BLaER1 (cell line): ENCODE measurements around the gene CACNA1H.
"Not testable (repeated sequence)": the region's sequence is repeated elsewhere in the genome, so short reads cannot be mapped to it uniquely, and the experiment has no call there.

Experiments
- H3K27ac ChIP-seq: shearing (Covaris generic); formaldehyde crosslinking; 2 replicates; pipeline ENCODE4 v1.8.1; 2022
- H3K27me3 ChIP-seq: shearing (Covaris generic); formaldehyde crosslinking; 2 replicates; pipeline ENCODE4 v1.8.1; 2022
- H3K36me3 ChIP-seq: shearing (Covaris generic); formaldehyde crosslinking; 2 replicates; pipeline ENCODE4 v1.8.1; 2022
- H3K4me1 ChIP-seq: shearing (Covaris generic); formaldehyde crosslinking; 2 replicates; pipeline ENCODE4 v1.8.1; 2022
- H3K4me2 ChIP-seq: shearing (Covaris generic); formaldehyde crosslinking; 2 replicates; pipeline ENCODE4 v1.8.1; 2022
- H3K4me3 ChIP-seq: shearing (Covaris generic); formaldehyde crosslinking; 2 replicates; pipeline ENCODE4 v1.8.1; 2022
- H3K9ac ChIP-seq: shearing (Covaris generic); formaldehyde crosslinking; 2 replicates; pipeline ENCODE4 v1.8.1; 2022
- H3K9me3 ChIP-seq: shearing (Covaris generic); formaldehyde crosslinking; 2 replicates; pipeline ENCODE4 v1.8.1; 2022
- H4K20me1 ChIP-seq: shearing (Covaris generic); formaldehyde crosslinking; 2 replicates; pipeline ENCODE4 v1.8.1; 2022
- Cebpa-rat ChIP-seq: shearing (Covaris generic); IDR thresholded peaks from 2 replicates; pipeline ENCODE4 v1.8.1; 2022

CACNA1H gene

DNA sequence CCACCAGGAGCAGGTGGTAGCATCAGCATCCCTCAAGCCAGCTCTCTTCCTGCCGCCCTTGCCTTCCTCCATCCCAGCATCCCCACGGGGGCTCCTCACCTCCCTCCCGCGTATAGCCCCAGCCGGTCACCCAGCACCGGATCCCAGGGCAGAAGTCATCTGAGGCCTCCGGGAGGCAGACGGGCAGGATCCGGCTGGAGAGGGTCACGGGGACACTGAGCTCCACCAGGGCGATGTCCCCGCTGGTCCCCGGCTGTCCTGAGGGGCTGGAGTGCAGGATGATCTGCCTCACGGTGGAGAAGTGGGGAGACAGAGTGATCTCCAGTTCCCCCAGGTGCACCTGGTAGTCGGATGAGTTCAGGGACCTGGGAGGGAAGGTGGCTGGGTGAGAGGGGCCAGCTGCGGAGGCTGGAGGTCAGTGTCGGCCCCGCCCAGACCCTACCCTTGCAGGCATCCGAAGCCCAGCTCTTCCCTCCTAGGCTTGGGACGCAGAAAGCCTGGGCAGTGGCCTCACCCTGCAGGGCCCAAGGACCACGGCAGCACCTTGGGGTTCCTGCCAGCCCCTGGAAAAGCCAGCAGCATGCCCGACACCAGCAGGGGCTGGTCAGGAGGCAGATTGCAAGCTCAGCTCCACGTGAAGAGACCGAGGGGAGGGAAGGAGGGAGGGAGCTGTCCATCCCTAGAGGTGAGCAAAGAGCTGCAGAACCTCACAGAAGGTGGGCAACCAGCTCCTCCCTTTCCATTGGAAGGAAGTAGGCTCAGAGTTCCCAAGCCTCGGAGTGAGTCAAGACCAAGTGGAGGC is 69.8 kb downstream of the CACNA1H start:
- no peaks in the 10 kb centered on the region for H3K27me3 ChIP-seq
- peaks cover 47% of the 10 kb centered on the region for H4K20me1 ChIP-seq

DNA sequence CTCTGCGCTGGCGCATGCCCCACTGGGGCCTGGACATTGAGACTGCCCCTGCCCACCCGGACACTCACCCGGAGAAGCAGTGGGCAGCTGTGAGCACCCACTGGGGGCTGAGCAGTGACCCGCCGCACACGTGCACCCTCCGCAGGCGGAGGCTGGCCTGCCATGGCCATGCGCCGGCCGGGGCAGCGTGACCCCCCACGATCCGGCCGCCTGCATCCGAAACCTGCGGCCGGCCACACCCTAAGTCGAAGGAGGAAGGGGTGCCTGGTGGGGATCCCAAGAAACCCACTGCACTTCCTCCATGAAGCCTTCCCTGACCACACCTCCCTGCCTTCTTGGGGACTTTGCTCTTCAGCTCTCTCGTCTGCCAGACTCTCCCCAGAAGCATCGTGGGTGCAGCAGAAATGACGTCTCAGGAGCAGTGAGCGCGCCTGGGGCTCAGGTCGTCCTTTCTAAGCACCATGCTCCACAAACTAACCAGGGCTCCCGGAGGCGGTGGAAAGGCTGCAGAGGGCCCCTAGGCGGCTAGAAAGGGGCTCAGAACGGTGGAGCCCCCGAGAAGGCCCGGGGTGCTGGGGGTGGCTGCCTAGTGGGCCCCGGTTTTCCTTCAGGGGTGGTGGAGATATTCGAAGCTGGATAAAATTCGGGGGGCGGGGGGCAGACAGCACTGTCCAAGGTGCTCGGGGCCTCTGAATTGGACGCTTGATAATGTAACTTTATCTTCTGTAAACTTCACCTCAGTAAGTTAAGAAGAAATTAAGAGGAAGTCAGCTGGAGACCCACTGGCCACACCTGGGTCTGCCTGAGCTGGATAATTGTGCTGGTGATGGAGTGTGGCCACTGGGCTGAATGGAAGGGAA is 70.7 kb downstream of the CACNA1H start:
- Histone ChIP-seq H3K9ac (no peak overlapping the region), H3K4me2 (no peak overlapping the region), H3K4me1 (no peaks in the 10 kb centered on the region), H3K9me3 (no peaks in the 10 kb centered on the region), H3K36me3 (peaks cover 24% of the 10 kb centered on the region), H3K27ac (no peak overlapping the region), H3K27me3 (no peaks in the 10 kb centered on the region), H3K4me3 (no peak overlapping the region), H4K20me1 (peaks cover 47% of the 10 kb centered on the region)
- TF ChIP-seq Cebpa-rat: no peak

More for the DNA sequence above, 69.8 kb downstream of the CACNA1H start:
- Histone ChIP-seq H3K4me3 (no peak overlapping the region), H3K9me3 (no peaks in the 10 kb centered on the region), H3K4me1 (no peaks in the 10 kb centered on the region), H3K36me3 (peaks cover 31% of the 10 kb centered on the region), H3K9ac (no peak overlapping the region), H3K4me2 (no peak overlapping the region), H3K27ac (no peak overlapping the region)
- TF ChIP-seq Cebpa-rat: no peak

DNA sequence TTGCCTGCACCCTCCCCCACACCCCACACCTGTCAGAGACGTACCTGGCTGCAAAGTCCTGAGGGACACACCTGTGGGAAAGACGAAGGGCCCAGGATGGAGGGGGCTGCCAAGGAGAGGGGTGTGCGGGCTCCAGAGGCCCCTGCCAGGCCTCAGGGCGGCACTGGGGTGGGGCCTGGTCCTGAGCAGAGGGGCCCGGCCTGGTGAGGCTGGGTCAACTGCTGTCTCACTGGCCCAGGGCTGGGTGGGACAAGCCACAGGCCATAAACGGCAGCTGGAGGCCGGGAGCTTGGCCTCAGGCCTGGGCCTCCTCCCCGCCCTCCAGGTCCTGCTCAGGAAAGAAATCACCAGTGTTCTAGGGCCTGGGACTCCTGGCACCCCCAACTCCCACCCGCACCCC is 71.7 kb downstream of the CACNA1H start:
- H4K20me1 ChIP-seq: peaks cover 47% of the 10 kb centered on the region
- H3K9me3 ChIP-seq: no peaks in the 10 kb centered on the region
- H3K27me3 ChIP-seq: no peaks in the 10 kb centered on the region
- H3K9ac ChIP-seq: no peak overlapping the region
- H3K4me1 ChIP-seq: no peaks in the 10 kb centered on the region
- no peak overlapping the region for H3K27ac ChIP-seq
- no peak for TF ChIP-seq Cebpa-rat
- H3K36me3 ChIP-seq: peaks cover 16% of the 10 kb centered on the region
- H3K4me2 ChIP-seq: no peak overlapping the region
- no peak overlapping the region for H3K4me3 ChIP-seq

DNA sequence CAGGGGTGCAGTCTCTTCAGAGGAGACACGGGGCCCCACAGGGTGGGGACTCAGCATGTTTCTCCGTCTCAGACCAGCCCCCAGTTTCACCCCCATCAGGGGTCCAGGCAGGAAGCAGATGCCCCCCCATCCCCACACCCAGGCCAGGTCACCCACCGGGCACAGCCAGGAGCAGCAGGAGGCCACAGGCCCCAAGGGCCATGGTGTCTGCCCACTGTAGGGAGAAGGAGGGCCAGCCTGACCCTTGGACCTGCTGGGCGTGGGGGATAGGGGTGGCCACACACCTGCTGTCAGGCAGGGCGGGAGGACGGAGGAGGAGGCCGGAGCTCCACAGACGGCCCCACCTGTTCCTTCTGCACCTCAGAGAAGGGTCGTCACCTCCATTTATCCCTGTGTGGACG is 72.1 kb downstream of the CACNA1H start, which contains the start of gene TPSG1:
TPSG1 (minus strand) TSS at position 218 of the 401 bp plus-strand sequence; CDS start at position 202, 16 bp downstream.
- no peak within 1 kb of the TSS for H3K27ac ChIP-seq
- peaks cover 46% of the 10 kb centered on the region for H4K20me1 ChIP-seq
- H3K27me3 ChIP-seq: no peaks in the 10 kb centered on the region
- no peak within 1 kb of the TSS for H3K4me3 ChIP-seq
- no peak within 1 kb of the TSS for H3K4me2 ChIP-seq
- H3K9ac ChIP-seq: no peak within 1 kb of the TSS
- H3K9me3 ChIP-seq: no peaks in the 10 kb centered on the region
- no peak for TF ChIP-seq Cebpa-rat
- H3K4me1 ChIP-seq: no peaks in the 10 kb centered on the region
- peaks cover 12% of the 10 kb centered on the region for H3K36me3 ChIP-seq

DNA sequence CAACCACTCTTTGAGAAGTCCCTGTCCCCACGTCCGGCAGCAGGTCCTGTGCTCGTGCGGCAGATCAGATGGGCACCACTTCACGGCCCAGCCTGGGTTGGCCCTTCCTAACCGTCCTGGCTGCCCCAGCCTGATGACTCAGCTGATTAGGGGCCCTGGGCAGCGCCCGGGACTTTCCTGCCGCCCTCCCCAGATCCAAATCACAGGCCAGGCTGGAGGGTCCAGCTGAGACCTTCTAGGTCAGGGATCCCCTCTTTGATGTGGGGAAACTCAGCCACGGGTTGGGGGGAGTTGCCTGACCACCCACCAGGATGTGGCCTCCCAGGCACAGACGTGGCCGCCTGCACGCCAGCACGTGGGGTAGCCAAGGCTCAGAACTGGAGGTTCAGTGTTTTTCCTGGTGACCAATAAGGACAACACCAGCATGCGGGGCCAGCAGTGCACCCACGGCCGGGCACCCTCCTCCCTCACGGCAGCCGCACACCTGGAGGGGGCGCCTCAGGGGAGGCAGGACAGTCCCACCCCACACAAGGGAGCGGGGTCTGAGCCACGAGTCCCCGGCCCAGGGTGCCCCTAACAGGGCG is 72.9 kb downstream of the CACNA1H start:
- peaks cover 38% of the 10 kb centered on the region for H4K20me1 ChIP-seq
- H3K36me3 ChIP-seq, H3K27ac ChIP-seq, H3K4me1 ChIP-seq, H3K27me3 ChIP-seq, H3K4me3 ChIP-seq, H3K9ac ChIP-seq, H3K9me3 ChIP-seq, H3K4me2 ChIP-seq: not testable (repeated sequence)

DNA sequence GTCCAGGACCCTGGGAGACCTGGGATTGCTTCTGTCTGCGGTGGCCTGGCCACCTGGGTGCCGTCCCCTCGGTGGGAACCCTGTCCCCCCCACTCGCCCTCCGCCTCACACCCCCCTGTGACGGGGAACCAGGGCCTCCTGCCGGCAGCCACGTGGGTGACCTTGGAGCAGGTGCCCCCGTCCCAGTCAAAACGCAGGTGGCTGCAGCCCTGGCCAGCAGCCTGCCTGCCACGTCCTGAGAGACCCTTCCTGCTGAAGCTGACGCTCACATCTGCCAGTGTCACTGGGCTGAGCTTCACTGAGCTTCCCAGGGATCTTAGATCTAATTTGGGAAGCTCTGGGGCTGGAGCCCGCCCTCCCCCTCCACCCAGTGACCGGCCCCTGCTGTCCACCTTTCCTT is 73.8 kb downstream of the CACNA1H start:
- not testable (repeated sequence) for H3K27me3 ChIP-seq, H3K4me2 ChIP-seq, H3K27ac ChIP-seq, H3K9me3 ChIP-seq, H3K4me3 ChIP-seq, H3K9ac ChIP-seq, H3K36me3 ChIP-seq, H3K4me1 ChIP-seq
- H4K20me1 ChIP-seq: peaks cover 29% of the 10 kb centered on the region

DNA sequence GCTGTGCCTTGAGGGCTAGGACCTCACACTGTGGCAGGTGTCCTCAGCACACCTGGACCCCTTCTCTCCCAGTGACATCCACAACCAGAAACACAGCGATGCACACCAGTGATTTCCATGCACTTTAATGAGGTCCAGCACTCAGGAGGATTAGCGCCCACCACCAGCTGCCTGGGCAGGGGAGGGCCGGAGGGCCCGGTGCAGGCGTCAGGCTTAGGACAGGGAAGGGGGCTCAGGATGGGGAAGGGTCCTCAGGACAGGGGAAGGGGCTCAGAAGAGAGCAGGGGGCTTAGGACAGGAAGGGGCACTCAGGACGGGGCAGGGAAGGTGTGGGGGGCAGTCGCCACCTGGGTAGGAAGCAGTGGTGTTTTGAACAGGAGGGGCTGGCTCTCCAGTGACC is 75.3 kb downstream of the CACNA1H start:
- H3K9ac ChIP-seq: not testable (repeated sequence)

DNA sequence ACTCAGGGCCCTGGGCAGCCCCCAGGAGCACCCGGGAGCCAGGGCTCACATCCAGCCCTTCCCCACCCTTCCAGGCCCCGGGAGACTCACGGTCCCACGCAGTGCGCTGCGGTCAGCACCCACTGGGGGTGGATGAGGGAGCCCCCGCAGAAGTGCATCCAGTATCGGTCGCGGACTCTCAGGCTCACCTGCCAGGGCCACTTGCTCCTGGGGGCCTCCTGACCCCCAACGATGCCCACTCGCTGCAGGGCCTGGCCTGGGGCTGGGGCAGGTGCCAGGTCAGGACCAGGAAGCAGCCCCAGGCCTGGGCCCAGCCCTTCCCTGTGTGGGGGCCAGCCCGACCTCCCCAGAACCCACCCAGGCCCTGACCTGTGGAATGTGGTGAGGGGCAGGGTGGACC is 76.6 kb downstream of the CACNA1H start:
- not testable (repeated sequence) for H3K9ac ChIP-seq, H4K20me1 ChIP-seq, H3K36me3 ChIP-seq, H3K27ac ChIP-seq, H3K4me2 ChIP-seq, H3K27me3 ChIP-seq, H3K4me1 ChIP-seq, H3K4me3 ChIP-seq, H3K9me3 ChIP-seq

More for the DNA sequence above, 75.3 kb downstream of the CACNA1H start:
- not testable (repeated sequence) for H3K27me3 ChIP-seq, H3K4me3 ChIP-seq, H3K36me3 ChIP-seq, H3K4me2 ChIP-seq, H3K4me1 ChIP-seq, H3K9me3 ChIP-seq, H3K27ac ChIP-seq
- peaks cover 14% of the 10 kb centered on the region; the same call in 1 of the 2 replicates for H4K20me1 ChIP-seq

DNA sequence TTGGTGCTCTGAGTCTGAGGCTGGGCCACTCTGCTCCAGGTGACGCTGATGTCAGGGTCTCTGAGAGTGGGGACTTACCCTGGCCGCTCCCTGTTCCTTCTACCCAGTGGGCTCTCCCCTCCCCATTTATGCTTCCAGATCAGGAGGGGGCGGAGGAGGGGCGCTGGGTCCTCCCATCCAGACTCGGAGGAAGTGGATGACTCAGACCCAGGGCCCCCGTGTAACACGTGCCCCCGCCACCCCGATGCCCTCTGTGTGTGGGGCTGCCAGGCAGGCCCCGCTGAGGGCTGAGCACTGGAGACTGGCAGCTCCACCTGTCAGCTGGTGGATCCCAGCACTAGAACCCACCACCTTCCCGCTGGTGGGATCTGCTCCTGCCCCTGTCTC is 77.2 kb downstream of the CACNA1H start, which contains the start of gene TPSB2:
TPSB2 (minus strand) TSS at position 101 of the 387 bp plus-strand sequence. CDS start 233 bp downstream, outside the sequence.
- not testable (repeated sequence) for H3K4me1 ChIP-seq, H3K4me3 ChIP-seq, H3K4me2 ChIP-seq, H3K36me3 ChIP-seq, H3K27ac ChIP-seq, H4K20me1 ChIP-seq, H3K9me3 ChIP-seq, H3K27me3 ChIP-seq, H3K9ac ChIP-seq

DNA sequence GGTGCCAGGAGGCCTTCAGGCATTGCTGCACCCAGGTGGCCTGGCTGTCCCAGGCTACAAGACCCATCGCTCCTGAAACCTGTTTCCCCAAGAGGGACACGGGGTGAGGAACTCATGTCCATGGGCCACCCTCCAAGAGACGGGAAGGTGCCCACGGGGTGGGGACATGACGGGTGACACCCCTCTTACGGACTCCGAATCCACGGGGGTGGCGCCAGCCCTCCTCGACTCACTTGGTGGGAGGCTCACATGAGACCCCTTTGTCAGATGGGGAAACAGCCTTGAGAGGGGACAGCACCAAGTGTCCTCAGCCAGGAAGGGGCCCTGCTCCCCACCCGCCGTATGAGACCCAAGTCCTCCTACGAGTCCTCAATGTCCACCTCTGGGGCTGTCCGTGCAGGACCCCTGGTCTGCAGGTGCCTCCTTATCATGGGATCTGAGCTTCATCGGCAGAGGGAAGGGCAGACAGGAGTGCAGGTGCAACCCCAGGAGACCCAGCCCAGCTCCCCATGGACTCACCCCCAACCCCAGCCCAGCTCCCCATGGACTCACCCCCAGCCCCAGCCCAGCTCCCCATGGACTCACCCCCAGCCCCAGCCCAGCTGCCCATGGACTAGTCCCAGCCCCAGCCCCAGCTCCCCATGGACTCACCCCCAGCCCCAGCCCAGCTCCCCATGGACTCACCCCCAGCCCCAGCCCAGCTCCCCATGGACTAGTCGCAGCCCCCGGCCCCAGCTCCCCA is 77.7 kb downstream of the CACNA1H start:
- H3K27ac ChIP-seq, H3K4me3 ChIP-seq, H3K4me2 ChIP-seq, H3K27me3 ChIP-seq, H4K20me1 ChIP-seq, H3K9me3 ChIP-seq, H3K4me1 ChIP-seq, H3K9ac ChIP-seq, H3K36me3 ChIP-seq: not testable (repeated sequence)

DNA sequence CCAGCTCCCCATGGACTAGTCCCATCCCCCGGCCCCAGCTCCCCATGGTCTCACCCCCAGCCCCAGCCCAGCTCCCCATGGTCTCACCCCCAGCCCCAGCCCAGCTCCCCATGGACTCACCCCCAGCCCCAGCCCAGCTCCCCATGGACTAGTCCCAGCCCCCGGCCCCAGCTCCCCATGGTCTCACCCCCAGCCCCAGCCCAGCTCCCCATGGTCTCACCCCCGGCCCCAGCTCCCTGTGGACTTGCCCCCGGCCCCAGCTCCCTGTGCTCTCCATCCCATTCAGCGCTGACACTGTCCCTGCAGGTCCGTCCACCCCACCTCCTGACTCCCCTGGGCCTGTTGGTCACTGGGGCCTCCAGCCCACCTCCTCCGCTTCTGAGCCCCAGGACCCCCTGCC is 78.4 kb downstream of the CACNA1H start:
- H3K9ac ChIP-seq, H3K4me1 ChIP-seq, H3K27ac ChIP-seq, H3K9me3 ChIP-seq, H3K4me2 ChIP-seq, H3K36me3 ChIP-seq, H3K4me3 ChIP-seq, H3K27me3 ChIP-seq, H4K20me1 ChIP-seq: not testable (repeated sequence)

DNA sequence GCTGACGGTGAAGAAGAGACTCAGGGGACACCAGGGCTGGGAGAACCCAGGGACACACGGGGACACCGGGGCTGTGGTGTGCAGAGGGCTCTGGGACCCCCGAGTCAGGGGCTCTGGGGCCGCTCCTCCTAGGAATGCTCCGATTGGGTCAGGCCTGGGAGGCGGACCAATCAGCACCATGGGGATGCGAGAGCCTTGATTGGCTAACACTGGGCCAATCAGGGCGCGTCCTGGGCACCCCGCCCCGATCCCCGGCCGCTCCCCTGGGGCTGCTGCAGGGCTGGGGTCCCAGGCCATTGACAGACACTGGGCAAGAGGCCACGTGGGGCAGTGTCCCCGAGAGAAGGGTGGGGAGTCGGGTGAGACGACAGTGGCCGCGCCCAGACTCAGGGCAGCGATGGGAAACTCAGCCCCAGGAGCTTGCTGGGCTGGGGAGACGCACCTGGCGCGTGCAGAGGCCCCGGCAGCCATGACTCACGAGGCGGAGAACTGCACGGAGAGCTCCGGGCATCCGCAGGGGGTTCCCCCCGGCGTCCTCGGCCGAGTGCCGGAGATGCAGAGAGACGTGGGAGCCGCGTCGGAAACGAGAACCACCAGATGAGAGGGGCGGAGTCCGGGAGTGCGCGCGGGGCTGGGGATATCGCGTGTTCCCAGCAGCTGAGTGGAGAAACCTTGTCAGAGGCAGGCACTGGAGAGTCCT is 79.3 kb downstream of the CACNA1H start:
- H3K36me3 ChIP-seq, H3K4me1 ChIP-seq, H3K4me2 ChIP-seq, H3K4me3 ChIP-seq, H3K9me3 ChIP-seq, H3K27me3 ChIP-seq, H3K9ac ChIP-seq, H4K20me1 ChIP-seq, H3K27ac ChIP-seq: not testable (repeated sequence)

DNA sequence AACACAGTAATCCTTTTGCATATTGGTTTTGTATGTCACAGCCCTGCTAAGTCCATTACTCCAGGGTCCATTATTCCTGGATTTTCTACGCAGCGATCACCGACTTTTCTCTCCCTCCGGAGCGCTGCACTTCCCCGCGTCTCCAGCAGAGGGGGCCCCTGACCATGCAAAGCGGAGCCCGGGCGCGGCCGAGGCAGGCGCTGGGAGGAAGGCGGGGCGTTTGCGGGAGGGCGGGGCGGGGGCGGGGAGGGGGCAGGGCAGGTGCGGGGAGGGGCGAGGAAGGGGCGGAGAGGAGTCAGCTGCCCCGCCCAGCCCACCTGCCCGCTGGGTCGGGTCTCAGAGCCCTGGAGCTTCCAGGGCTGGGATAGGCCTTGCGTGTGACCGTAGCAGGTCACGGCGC is 83.8 kb downstream of the CACNA1H start:
- not testable (repeated sequence) for H3K36me3 ChIP-seq, H3K9ac ChIP-seq, H4K20me1 ChIP-seq, H3K4me1 ChIP-seq, H3K27me3 ChIP-seq, H3K4me2 ChIP-seq, H3K4me3 ChIP-seq, H3K27ac ChIP-seq, H3K9me3 ChIP-seq
